ENCODE measurements around the gene ZNF564.
A peak's percentile ranks its signal among the peaks of the same experiment; 100 is the strongest.
"Not testable (repeated sequence)": the region's sequence is repeated elsewhere in the genome, so short reads cannot be mapped to it uniquely, and the experiment has no call there.

Gene ZNF564

GRCh38 chr19:12551060-12551832, at the start of gene ZNF564:
Gene ZNF564, minus strand, starts transcription at chr19:12551482. Its CDS starts 150 bp downstream, at chr19:12551332.
- DNase-seq = peak; percentile 95 to 98

- no peak for DNase-seq
Observed at GRCh38 chr19:12597594-12597993, 46.3 kb upstream of the ZNF564 start.

GRCh38 chr19:12596927-12597548, 45.8 kb upstream of the ZNF564 start:
- DNase-seq = no peak

- DNase-seq = no peak
Observed at GRCh38 chr19:12596485-12596884, 45.2 kb upstream of the ZNF564 start.

GRCh38 chr19:12581100-12581499, 29.8 kb upstream of the ZNF564 start:
- DNase-seq = no peak

GRCh38 chr19:12580180-12580694, 29.0 kb upstream of the ZNF564 start:
- no peak for DNase-seq

- no peak for DNase-seq
Observed at GRCh38 chr19:12578641-12579040, 27.4 kb upstream of the ZNF564 start.

GRCh38 chr19:12574036-12574435, 22.8 kb upstream of the ZNF564 start:
- DNase-seq = no peak

- no peak for DNase-seq
Observed at GRCh38 chr19:12567951-12568350, 16.7 kb upstream of the ZNF564 start.

GRCh38 chr19:12566380-12566779, 15.1 kb upstream of the ZNF564 start:
- not testable (repeated sequence) for DNase-seq

GRCh38 chr19:12564016-12564664, 12.9 kb upstream of the ZNF564 start:
- DNase-seq = peak; percentile 76 to 90

- DNase-seq = no peak
Observed at GRCh38 chr19:12555456-12555930, 4.2 kb upstream of the ZNF564 start.

- DNase-seq = no peak
Observed at GRCh38 chr19:12546903-12547302, 4.4 kb downstream of the ZNF564 start.

- no peak for DNase-seq
Observed at GRCh38 chr19:12546068-12546467, 5.2 kb downstream of the ZNF564 start.

GRCh38 chr19:12545267-12545666, 6.0 kb downstream of the ZNF564 start:
- no peak for DNase-seq

- DNase-seq = no peak
Observed at GRCh38 chr19:12544401-12544876, 6.8 kb downstream of the ZNF564 start.

- no peak for DNase-seq
Observed at GRCh38 chr19:12543855-12544254, 7.4 kb downstream of the ZNF564 start.

GRCh38 chr19:12527034-12527836, 24.0 kb downstream of the ZNF564 start:
- DNase-seq = no peak

- DNase-seq = no peak
Observed at GRCh38 chr19:12526542-12526941, 24.7 kb downstream of the ZNF564 start.

GRCh38 chr19:12521996-12522395, 29.3 kb downstream of the ZNF564 start:
- DNase-seq = no peak

GRCh38 chr19:12513531-12514061, 37.7 kb downstream of the ZNF564 start:
- no peak for DNase-seq

- no peak for DNase-seq
Observed at GRCh38 chr19:12497032-12497431, 54.2 kb downstream of the ZNF564 start.

Data from NCI-H446 (cell line).